Measurements from ENCODE around the gene GPHN.

- TF ChIP-seq POLR2A (IDR thresholded peaks at IDR 0.05; ENCODE audit: low read depth, low read length) (no peak), POLR2AphosphoS5 (IDR thresholded peaks at IDR 0.05; ENCODE audit: insufficient read depth, low read depth, low read length) (no peak)
- TF ChIP-seq, protein P1, sequence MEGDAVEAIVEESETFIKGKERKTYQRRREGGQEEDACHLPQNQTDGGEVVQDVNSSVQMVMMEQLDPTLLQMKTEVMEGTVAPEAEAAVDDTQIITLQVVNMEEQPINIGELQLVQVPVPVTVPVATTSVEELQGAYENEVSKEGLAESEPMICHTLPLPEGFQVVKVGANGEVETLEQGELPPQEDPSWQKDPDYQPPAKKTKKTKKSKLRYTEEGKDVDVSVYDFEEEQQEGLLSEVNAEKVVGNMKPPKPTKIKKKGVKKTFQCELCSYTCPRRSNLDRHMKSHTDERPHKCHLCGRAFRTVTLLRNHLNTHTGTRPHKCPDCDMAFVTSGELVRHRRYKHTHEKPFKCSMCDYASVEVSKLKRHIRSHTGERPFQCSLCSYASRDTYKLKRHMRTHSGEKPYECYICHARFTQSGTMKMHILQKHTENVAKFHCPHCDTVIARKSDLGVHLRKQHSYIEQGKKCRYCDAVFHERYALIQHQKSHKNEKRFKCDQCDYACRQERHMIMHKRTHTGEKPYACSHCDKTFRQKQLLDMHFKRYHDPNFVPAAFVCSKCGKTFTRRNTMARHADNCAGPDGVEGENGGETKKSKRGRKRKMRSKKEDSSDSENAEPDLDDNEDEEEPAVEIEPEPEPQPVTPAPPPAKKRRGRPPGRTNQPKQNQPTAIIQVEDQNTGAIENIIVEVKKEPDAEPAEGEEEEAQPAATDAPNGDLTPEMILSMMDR (IDR thresholded peaks at IDR 0.05; ENCODE audit: extremely low read depth in 1 of 2, insufficient read depth in 1 of 2, low read depth in 1 of 2, low read length in 2 of 2), result no peak
Observed at GRCh38 chr14:66539034-66539433, 31.1 kb downstream of the GPHN start.
